Progenitor cell of endocrine pancreas (in vitro differentiated cells): ENCODE results near the gene GON4L. TPM values are rescaled to one million over a fixed set of nuclear protein-coding genes. Genes with fewer than 3 reads are reported as not detected.

Source experiments
- DNase-seq: peaks from one replicate; pipeline ENCODE4 v3.0.0; 2021; ENCODE audit warnings: low spot score; ENCODE audit not compliant: unreplicated experiment
- H3K27ac Mint-ChIP-seq: 2 replicates; pipeline ENCODE4 v1.8.0; 2021; ENCODE audit warnings: mild to moderate bottlenecking, moderate library complexity, mixed read lengths
- H3K27me3 Mint-ChIP-seq: 2 replicates; pipeline ENCODE4 v1.8.0; 2021; ENCODE audit warnings: mixed read lengths
- H3K36me3 Mint-ChIP-seq: 2 replicates; pipeline ENCODE4 v1.8.0; 2022; ENCODE audit warnings: mixed read lengths; ENCODE audit not compliant: insufficient read depth
- H3K4me1 Mint-ChIP-seq: 2 replicates; pipeline ENCODE4 v1.8.0; 2021; ENCODE audit warnings: low read depth, mixed read lengths
- H3K4me3 Mint-ChIP-seq: 2 replicates; pipeline ENCODE4 v1.8.0; 2021; ENCODE audit warnings: low read depth, mild to moderate bottlenecking, moderate library complexity, mixed read lengths
- H3K9me3 Mint-ChIP-seq: 2 replicates; pipeline ENCODE4 v1.8.0; 2021; ENCODE audit warnings: low read depth, mixed read lengths
- CTCF ChIP-seq: fragments of 200-600 bp; sonication (generic); IDR thresholded peaks from one replicate; pipeline ENCODE4 v1.5.0; 2021; ENCODE audit warnings: antibody characterized with exemption, mild to moderate bottlenecking; ENCODE audit not compliant: unreplicated experiment
- total RNA-seq: library from RNA; stranded (reverse); gene quantifications from 2 replicates; pipeline ENCODE4 v1.2.1, GENCODE V29; 2021

The GON4L gene
- total RNA-seq, 1 donor from 2014 or later = 69.4 TPM

- no peak overlapping the region for H3K4me3 Mint-ChIP-seq
- no peak for DNase-seq
- H3K9me3 Mint-ChIP-seq = no peaks in the 10 kb centered on the region
- H3K27me3 Mint-ChIP-seq = peaks cover 16% of the 10 kb centered on the region
- H3K36me3 Mint-ChIP-seq = no peaks in the 10 kb centered on the region
- TF ChIP-seq CTCF = no peak
- no peak overlapping the region for H3K27ac Mint-ChIP-seq
- H3K4me1 Mint-ChIP-seq = no peaks in the 10 kb centered on the region
Observed at GRCh38 chr1:155873860-155874259, 16.8 kb upstream of the GON4L start.

GRCh38 chr1:155872527-155872926, 15.5 kb upstream of the GON4L start:
- Mint-ChIP-seq H3K36me3 (no peaks in the 10 kb centered on the region), H3K4me1 (no peaks in the 10 kb centered on the region)

GRCh38 chr1:155871390-155871789, 14.4 kb upstream of the GON4L start:
- no peak for TF ChIP-seq CTCF
- no peak for DNase-seq
- Mint-ChIP-seq H3K27ac (no peak overlapping the region), H3K9me3 (no peaks in the 10 kb centered on the region), H3K4me3 (no peak overlapping the region), H3K36me3 (no peaks in the 10 kb centered on the region), H3K27me3 (peaks cover 18% of the 10 kb centered on the region), H3K4me1 (no peaks in the 10 kb centered on the region)

More at GRCh38 chr1:155872527-155872926, 15.5 kb upstream of the GON4L start:
- Mint-ChIP-seq H3K9me3 (no peaks in the 10 kb centered on the region), H3K27ac (no peak overlapping the region), H3K27me3 (peaks cover 15% of the 10 kb centered on the region), H3K4me3 (no peak overlapping the region)
- no peak for TF ChIP-seq CTCF
- no peak for DNase-seq

GRCh38 chr1:155867766-155868165, 10.8 kb upstream of the GON4L start:
- Mint-ChIP-seq H3K4me3 (no peak overlapping the region), H3K27me3 (peaks cover 17% of the 10 kb centered on the region), H3K27ac (no peak overlapping the region), H3K36me3 (no peaks in the 10 kb centered on the region), H3K4me1 (no peaks in the 10 kb centered on the region), H3K9me3 (no peaks in the 10 kb centered on the region)
- no peak for TF ChIP-seq CTCF
- DNase-seq = no peak

GRCh38 chr1:155864393-155864792, 7.4 kb upstream of the GON4L start:
- Mint-ChIP-seq H3K27ac (no peak overlapping the region), H3K4me1 (no peaks in the 10 kb centered on the region), H3K36me3 (no peaks in the 10 kb centered on the region), H3K27me3 (peaks cover 24% of the 10 kb centered on the region), H3K9me3 (no peaks in the 10 kb centered on the region), H3K4me3 (no peak overlapping the region)
- TF ChIP-seq CTCF = no peak
- no peak for DNase-seq
